AG10803 (cell line): ENCODE results near the gene PNPLA6.

Experiments used
- DNase-seq: peaks from one replicate; pipeline ENCODE4 v3.0.0; 2010; ENCODE audit warnings: low read depth
- H3K4me3 ChIP-seq: 2 replicates; pipeline ENCODE4 v1.5.1; 2011; ENCODE audit warnings: mild to moderate bottlenecking, low read length, control low read depth
- CTCF ChIP-seq: conservative IDR thresholded peaks from 2 replicates; pipeline ENCODE4 v1.5.1; 2011; ENCODE audit warnings: mild to moderate bottlenecking, low read length, control low read depth, inconsistent platforms

Gene PNPLA6

DNA sequence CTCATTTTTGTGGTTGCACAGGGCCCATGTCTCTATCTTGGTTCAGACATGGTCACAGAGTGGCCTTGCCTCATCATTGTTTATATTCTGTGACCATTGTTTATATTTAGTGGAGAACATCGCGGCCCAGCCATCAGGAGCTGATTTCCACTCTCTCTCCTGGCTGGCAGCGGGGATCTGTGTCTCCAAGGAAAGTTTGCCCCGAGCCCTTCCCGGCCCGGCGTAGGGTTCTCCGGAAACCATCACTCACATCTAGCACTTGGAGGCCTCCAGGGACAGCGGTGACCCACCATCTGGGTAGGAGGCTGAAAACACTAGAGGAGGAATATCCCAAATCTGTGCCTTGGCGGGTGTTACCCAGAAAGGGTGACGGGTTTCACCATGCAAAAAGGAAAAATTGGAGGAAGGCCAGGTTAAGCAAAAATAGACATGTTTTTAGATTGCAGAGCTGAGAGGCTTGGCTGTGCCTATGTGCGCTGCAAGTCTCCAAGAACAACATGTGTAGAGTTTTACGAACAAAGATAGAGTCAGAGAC lies 20.3 kb upstream of the PNPLA6 start:
- TF ChIP-seq CTCF, result no peak
- peak; percentile 12 for DNase-seq
- H3K4me3 ChIP-seq, result peak overlapping the region; percentile 64

GRCh38 chr19:7515645-7516151 lies 19.8 kb upstream of the PNPLA6 start, which contains the start of gene ZNF358:
ZNF358 (plus strand) TSS chr19:7516103; CDS start chr19:7519243, 3,140 bp downstream.
- H3K4me3 ChIP-seq, result peak within 1 kb of the TSS; percentile 68
- no peak for TF ChIP-seq CTCF
- DNase-seq, result peak; percentile 72

GRCh38 chr19:7516333-7516732 lies 19.2 kb upstream of the PNPLA6 start:
- no peak for TF ChIP-seq CTCF

GRCh38 chr19:7516878-7517277 lies 18.6 kb upstream of the PNPLA6 start:
- no peak for TF ChIP-seq CTCF
- H3K4me3 ChIP-seq, result peak overlapping the region; percentile 68
- DNase-seq, result no peak

More at GRCh38 chr19:7516333-7516732, 19.2 kb upstream of the PNPLA6 start:
- no peak for DNase-seq
- H3K4me3 ChIP-seq, result peak overlapping the region; percentile 68

- no peak for TF ChIP-seq CTCF
- no peak for DNase-seq
- H3K4me3 ChIP-seq, result no peak overlapping the region
These were observed 16.0 kb upstream of the PNPLA6 start for GRCh38 chr19:7519361-7520130.

DNA sequence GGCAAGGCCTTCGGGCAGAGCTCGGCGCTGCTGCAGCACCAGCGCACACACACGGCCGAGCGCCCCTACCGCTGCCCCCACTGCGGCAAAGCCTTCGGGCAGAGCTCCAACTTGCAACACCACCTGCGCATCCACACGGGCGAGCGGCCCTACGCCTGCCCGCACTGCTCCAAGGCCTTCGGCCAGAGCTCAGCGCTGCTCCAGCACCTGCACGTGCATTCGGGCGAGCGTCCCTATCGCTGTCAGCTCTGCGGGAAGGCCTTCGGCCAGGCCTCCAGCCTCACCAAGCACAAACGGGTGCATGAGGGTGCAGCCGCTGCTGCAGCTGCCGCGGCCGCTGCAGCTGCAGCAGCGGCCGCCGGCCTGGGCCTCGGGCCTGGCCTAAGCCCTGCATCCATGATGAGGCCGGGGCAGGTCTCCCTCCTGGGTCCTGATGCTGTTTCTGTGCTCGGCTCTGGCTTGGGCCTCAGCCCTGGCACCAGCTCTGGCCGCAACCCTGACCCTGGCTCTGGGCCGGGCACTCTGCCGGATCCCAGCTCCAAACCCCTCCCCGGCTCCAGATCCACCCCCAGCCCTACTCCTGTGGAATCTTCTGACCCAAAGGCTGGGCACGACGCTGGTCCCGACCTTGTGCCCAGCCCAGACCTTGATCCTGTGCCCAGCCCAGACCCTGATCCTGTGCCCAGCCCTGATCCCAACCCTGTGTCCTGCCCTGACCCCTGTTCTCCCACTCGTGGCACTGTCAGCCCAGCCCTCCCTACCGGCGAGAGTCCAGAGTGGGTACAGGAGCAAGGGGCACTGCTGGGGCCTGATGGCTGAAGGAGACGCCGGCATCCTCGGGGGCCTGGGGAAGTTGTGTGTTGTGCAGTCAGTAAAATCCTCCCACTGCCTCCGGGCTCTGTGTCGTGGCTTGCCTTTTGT lies 15.1 kb upstream of the PNPLA6 start:
- TF ChIP-seq CTCF, result no peak
- no peak for DNase-seq
- H3K4me3 ChIP-seq, result no peak overlapping the region
